GM12878 (cell line): ENCODE measurements around the gene ZNF32. TPM values are rescaled to one million over a fixed set of nuclear protein-coding genes. Genes with fewer than 3 reads are reported as not detected.

Source experiments
- ATAC-seq: fragments of 200-7000 bp; cut with Tn5 transposase; 3 replicates; pipeline ENCODE4 v1.9.1; 2020; ENCODE audit warnings: mild to moderate bottlenecking, moderate library complexity
- BruUV-seq: library from RNA; stranded (reverse); fragments of 400-500 nt; replicated peaks from 2 replicates; lab custom pipeline; 2021; lab: Mats Ljungman, UMichigan
- CTCF ChIA-PET: fragments of 300-600 bp; sonication (Branson Sonifier 250); formaldehyde crosslinking; extraction: SDS; loops from one replicate; lab custom pipeline; 2021; ENCODE audit warnings: inconsistent platforms; lab: Yijun Ruan, JAX
- POLR2A ChIA-PET: fragments of 350-600 bp; formaldehyde crosslinking; extraction: SDS; loops from one replicate; lab custom pipeline; 2021; ENCODE audit warnings: inconsistent platforms; lab: Charles Lee
- RAD21 ChIA-PET: fragments of 300-600 bp; sonication (Branson Sonifier 250); formaldehyde crosslinking; loops from one replicate; lab custom pipeline; 2023; ENCODE audit warnings: antibody characterized with exemption; ENCODE audit not compliant: unreplicated experiment; lab: Charles Lee
- SMC1A ChIA-PET: fragments of 300-600 bp; sonication (Branson Sonifier 250); formaldehyde crosslinking; loops from one replicate; lab custom pipeline; 2023; ENCODE audit not compliant: unreplicated experiment, uncharacterized antibody; lab: Charles Lee
- DNase-seq: peaks from one replicate; pipeline ENCODE4 v3.0.0-alpha.2; 2011; ENCODE audit warnings: low read depth, low spot score
- FAIRE-seq: peaks from 3 replicates; lab custom pipeline; 2011; peaks lifted over from hg19 to GRCh38; lab: Jason Lieb, UNC
- H2AFZ ChIP-seq: 2 replicates; pipeline ENCODE4 v1.6.0; 2011; ENCODE audit warnings: low read depth, low read length, control low read depth; ENCODE audit not compliant: control insufficient read depth
- H3K27ac ChIP-seq: 2 replicates; pipeline ENCODE4 v1.5.1; 2011; ENCODE audit warnings: control low read depth; ENCODE audit not compliant: control insufficient read depth, insufficient read depth
- H3K27me3 ChIP-seq, 2 experiments: replicated peaks in 1 of 2; 2 replicates each; pipeline versions ENCODE4 v1.6.0 to v1.6.1; 2011; ENCODE audit warnings: low read length in 1 of 2; ENCODE audit not compliant: control insufficient read depth in 2 of 2, insufficient read depth in 2 of 2
- H3K36me3 ChIP-seq, 2 experiments: 2 replicates each; pipeline ENCODE4 v1.5.1; 2011; ENCODE audit warnings: low read length in 1 of 2; ENCODE audit not compliant: control insufficient read depth in 2 of 2, insufficient read depth in 2 of 2
- H3K4me1 ChIP-seq: 2 replicates; pipeline ENCODE4 v1.6.1; 2011; ENCODE audit warnings: mild to moderate bottlenecking, low read length, moderate library complexity, mixed read lengths; ENCODE audit not compliant: control insufficient read depth, insufficient read depth
- H3K4me2 ChIP-seq: 2 replicates; pipeline ENCODE4 v1.6.0; 2011; ENCODE audit warnings: control low read depth; ENCODE audit not compliant: control insufficient read depth, insufficient read depth
- H3K4me3 ChIP-seq: fragments of 200-600 bp; sonication (generic); 2 replicates; pipeline ENCODE4 v1.5.1; 2016
- H3K79me2 ChIP-seq: 2 replicates; pipeline ENCODE4 v1.6.0; 2011; ENCODE audit warnings: low read length; ENCODE audit not compliant: control insufficient read depth, insufficient read depth
- H3K9ac ChIP-seq: 2 replicates; pipeline ENCODE4 v1.8.0; 2011; ENCODE audit warnings: low read length, control low read depth, mixed read lengths; ENCODE audit not compliant: control insufficient read depth, insufficient read depth
- H3K9me3 ChIP-seq: replicated peaks from 3 replicates; pipeline ENCODE4 v1.5.1; 2011; ENCODE audit warnings: mild to moderate bottlenecking, low read length; ENCODE audit not compliant: control insufficient read depth, insufficient read depth
- H4K20me1 ChIP-seq: 2 replicates; pipeline ENCODE4 v1.6.0; 2011; ENCODE audit not compliant: control insufficient read depth, insufficient read depth
- ASH2L ChIP-seq: fragments of 300-600, 200-600 bp; sonication (generic); IDR thresholded peaks from 2 replicates; pipeline ENCODE4 v1.6.1; 2017; ENCODE audit warnings: low read depth, mild to moderate bottlenecking, borderline replicate concordance
- CBX3 ChIP-seq: fragments of 200-600 bp; sonication (generic); IDR thresholded peaks from 2 replicates; pipeline ENCODE4 v1.6.1; 2016; ENCODE audit warnings: low read depth, borderline replicate concordance
- CREM ChIP-seq: IDR thresholded peaks from 2 replicates; pipeline ENCODE4 v1.6.1; 2014; ENCODE audit warnings: antibody characterized with exemption, low read depth
- DPF2 ChIP-seq: fragments of 450-650 bp; IDR thresholded peaks from 2 replicates; pipeline ENCODE4 v1.6.1; 2017; ENCODE audit warnings: mild to moderate bottlenecking
- FOS ChIP-seq: IDR thresholded peaks from 3 replicates; pipeline ENCODE4 v1.6.1; 2011; ENCODE audit warnings: borderline replicate concordance; ENCODE audit not compliant: insufficient read length; ENCODE audit errors: extremely low read depth
- IKZF2 ChIP-seq, 2 experiments: fragments of 450-650 bp; IDR thresholded peaks; 2 replicates each; pipeline ENCODE4 v1.6.1; 2017; ENCODE audit warnings: mild to moderate bottlenecking in 2 of 2, moderate library complexity in 2 of 2
- IRF5 ChIP-seq: fragments of 450-650 bp; IDR thresholded peaks from 2 replicates; pipeline ENCODE4 v1.6.1; 2017; ENCODE audit warnings: borderline replicate concordance
- POLR2A ChIP-seq: IDR thresholded peaks from 2 replicates; pipeline ENCODE4 v1.6.1; 2011; ENCODE audit warnings: low read depth, mild to moderate bottlenecking, low read length
- POU2F2 ChIP-seq: IDR thresholded peaks from 3 replicates; pipeline ENCODE4 v1.6.1; 2011; ENCODE audit warnings: low read depth, mild to moderate bottlenecking, low read length, borderline replicate concordance
- RAD51 ChIP-seq: fragments of 450-650 bp; IDR thresholded peaks from 2 replicates; pipeline ENCODE4 v1.6.1; 2016; ENCODE audit warnings: moderate library complexity, mild to moderate bottlenecking, inconsistent platforms
- WRNIP1 ChIP-seq: IDR thresholded peaks from 2 replicates; pipeline ENCODE4 v1.6.1; 2011; ENCODE audit warnings: low read depth, low read length, improper control_type of control experiment, borderline replicate concordance
- WGBS: methylation state at CpG from one replicate; pipeline ENCODE4 v1.1.6; 2016; ENCODE audit warnings: low lambda C conversion rate; ENCODE audit not compliant: insufficient replicate concordance, insufficient coverage; ENCODE audit errors: missing lambda C conversion rate; 5-methylcytosine and 5-hydroxymethylcytosine counted together
- in situ Hi-C: fragments of 300-500 bp; cut with MboI; formaldehyde crosslinking; loops from 9 replicates; pipeline ENCODE4 v1.14.3; 2018; ENCODE audit warnings: mixed read lengths
- intact Hi-C: fragments of 100-400 bp; cut with micrococcal nuclease; formaldehyde crosslinking; loops from one replicate; pipeline ENCODE4 v1.14.2; 2022; ENCODE audit not compliant: unreplicated experiment
- polyA plus RNA-seq, 11 experiments: library from polyadenylated mRNA; depleted of rRNA in 4 of 11; unstranded in 6 of 11; stranded (reverse) in 5 of 11; fragments of >200 nt; fragmentation: Nextera tagmentation in 4 of 11; fragmentation: Illumina TruSeq in 1 of 11; extraction: Ambion mirVana in 4 of 11; extraction: Trizol in 1 of 11; gene quantifications; 1 replicate in 1 of 11; 2 replicates in 10 of 11; pipeline versions ENCODE4 v1.2.1 to v1.2.3, GENCODE V29; 2011 to 2016; ENCODE audit warnings: inconsistent platforms in 2 of 11, missing spikeins in 2 of 11, low read depth in 1 of 11
- total RNA-seq, 4 experiments: library from RNA; depleted of rRNA in 3 of 4; stranded (reverse); fragments of >200 nt in 3 of 4; fragmentation: Illumina TruSeq in 1 of 4; extraction: Trizol in 1 of 4; gene quantifications; 2 replicates each; pipeline versions ENCODE4 v1.2.1 to v1.2.3, GENCODE V29; 2013 to 2021
- TF ChIP-seq, protein P1 (sequence below): fragments of 450-650 bp; formaldehyde crosslinking; IDR thresholded peaks from 2 replicates; pipeline ENCODE4 v1.5.0; 2022; ENCODE audit warnings: mild to moderate bottlenecking, missing genetic modification characterization

The ZNF32 gene
- total and polyA plus RNA-seq, 10 of the 15 experiments (the other 5 are each of a cell fraction or from before 2014, with no cell fraction given): 1.9 to 23.0 (median 3.4) TPM

DNA sequence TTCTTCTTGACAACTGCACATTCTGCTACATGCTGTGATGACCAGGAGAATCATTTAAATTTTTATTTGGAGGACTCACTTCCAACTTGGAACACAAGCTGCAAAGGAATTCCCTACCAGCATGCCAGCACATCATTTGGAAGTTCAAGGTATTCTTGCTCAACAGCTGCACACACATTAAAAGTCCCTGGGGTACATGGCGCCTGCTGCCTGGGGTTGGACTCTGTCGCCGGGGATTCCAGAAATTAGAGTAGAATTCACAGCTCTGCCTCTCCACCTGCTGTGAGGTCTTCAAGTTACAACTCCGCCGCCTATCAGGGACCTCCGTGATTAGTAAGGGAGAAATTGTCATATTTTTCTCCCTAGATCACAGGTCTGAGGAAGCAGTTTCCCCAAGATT lies 1.1 kb downstream of the ZNF32 start:
- intact Hi-C loops (no loop called here), in situ Hi-C loops (no loop called here)
- H3K9me3 ChIP-seq: peaks cover 33% of the 10 kb centered on the region
- no peak overlapping the region for H3K9ac ChIP-seq
- no peak for FAIRE-seq
- WGBS: over 99% methylated on average over 6 of the region's 6 CpGs
- peak overlapping the region; percentile 95; the same call in 1 of the 2 replicates for H3K4me2 ChIP-seq
- H3K27me3 ChIP-seq: no peaks in the 10 kb centered on the region
- RAD21 ChIA-PET: no interaction called here
- SMC1A ChIA-PET: interaction anchor here (2.6 kb wide), 1 partner anchor 53 kb away, joined by 10 read pairs; no protein-coding TSS in a partner anchor
- POLR2A ChIA-PET: no interaction called here
- H4K20me1 ChIP-seq: no peaks in the 10 kb centered on the region
- peak overlapping the region; percentile 83; the same call in 1 of the 2 replicates for H3K4me3 ChIP-seq
- no peak overlapping the region; the same call in 1 of the 2 replicates for H2AFZ ChIP-seq
- CTCF ChIA-PET: no interaction called here
- no peak overlapping the region for H3K27ac ChIP-seq
- no peaks in the 10 kb centered on the region for H3K79me2 ChIP-seq
- H3K36me3 ChIP-seq: no peaks in the 10 kb centered on the region
- no TSS peak for BruUV-seq
- no peak for ATAC-seq
- TF ChIP-seq CBX3: no peak
- TF ChIP-seq, all 136 proteins: peak for 0
- DNase-seq: no peak
- H3K4me1 ChIP-seq: no peaks in the 10 kb centered on the region

- 93% methylated on average over 4 of the region's 4 CpGs for WGBS
- CTCF ChIA-PET: no interaction called here
- no peak for TF ChIP-seq POLR2A
- TF ChIP-seq, protein P1, sequence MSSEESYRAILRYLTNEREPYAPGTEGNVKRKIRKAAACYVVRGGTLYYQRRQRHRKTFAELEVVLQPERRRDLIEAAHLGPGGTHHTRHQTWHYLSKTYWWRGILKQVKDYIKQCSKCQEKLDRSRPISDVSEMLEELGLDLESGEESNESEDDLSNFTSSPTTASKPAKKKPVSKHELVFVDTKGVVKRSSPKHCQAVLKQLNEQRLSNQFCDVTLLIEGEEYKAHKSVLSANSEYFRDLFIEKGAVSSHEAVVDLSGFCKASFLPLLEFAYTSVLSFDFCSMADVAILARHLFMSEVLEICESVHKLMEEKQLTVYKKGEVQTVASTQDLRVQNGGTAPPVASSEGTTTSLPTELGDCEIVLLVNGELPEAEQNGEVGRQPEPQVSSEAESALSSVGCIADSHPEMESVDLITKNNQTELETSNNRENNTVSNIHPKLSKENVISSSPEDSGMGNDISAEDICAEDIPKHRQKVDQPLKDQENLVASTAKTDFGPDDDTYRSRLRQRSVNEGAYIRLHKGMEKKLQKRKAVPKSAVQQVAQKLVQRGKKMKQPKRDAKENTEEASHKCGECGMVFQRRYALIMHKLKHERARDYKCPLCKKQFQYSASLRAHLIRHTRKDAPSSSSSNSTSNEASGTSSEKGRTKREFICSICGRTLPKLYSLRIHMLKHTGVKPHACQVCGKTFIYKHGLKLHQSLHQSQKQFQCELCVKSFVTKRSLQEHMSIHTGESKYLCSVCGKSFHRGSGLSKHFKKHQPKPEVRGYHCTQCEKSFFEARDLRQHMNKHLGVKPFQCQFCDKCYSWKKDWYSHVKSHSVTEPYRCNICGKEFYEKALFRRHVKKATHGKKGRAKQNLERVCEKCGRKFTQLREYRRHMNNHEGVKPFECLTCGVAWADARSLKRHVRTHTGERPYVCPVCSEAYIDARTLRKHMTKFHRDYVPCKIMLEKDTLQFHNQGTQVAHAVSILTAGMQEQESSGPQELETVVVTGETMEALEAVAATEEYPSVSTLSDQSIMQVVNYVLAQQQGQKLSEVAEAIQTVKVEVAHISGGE (CRISPR knock-in tag): no peak
- TF ChIP-seq RAD51: no peak
- no peak for TF ChIP-seq DPF2
- no peak for TF ChIP-seq ASH2L
- no peak for TF ChIP-seq FOS
- no peak for TF ChIP-seq WRNIP1
- TF ChIP-seq POU2F2: no peak
- no peak for TF ChIP-seq IKZF2 (IDR thresholded peaks at IDR 0.05)
- TF ChIP-seq IRF5: no peak
- no peak for TF ChIP-seq CREM
Observed at GRCh38 chr10:43645866-43646265, 2.8 kb downstream of the ZNF32 start.

More at GRCh38 chr10:43645866-43646265, 2.8 kb downstream of the ZNF32 start:
- Histone ChIP-seq H3K4me2 (no peak overlapping the region), H2AFZ (no peak overlapping the region), H3K9me3 (peaks cover 33% of the 10 kb centered on the region), H4K20me1 (no peaks in the 10 kb centered on the region), H3K27ac (no peak overlapping the region), H3K79me2 (no peaks in the 10 kb centered on the region), H3K4me1 (no peaks in the 10 kb centered on the region), H3K4me3 (no peak overlapping the region), H3K36me3 (no peaks in the 10 kb centered on the region), H3K27me3 (no peaks in the 10 kb centered on the region), H3K9ac (no peak overlapping the region)
- BruUV-seq: no TSS peak
- POLR2A ChIA-PET: no interaction called here
- ATAC-seq (no peak), DNase-seq (no peak), FAIRE-seq (no peak)
- in situ Hi-C loops: no loop called here
- intact Hi-C loops: no loop called here
- SMC1A ChIA-PET: interaction anchor here (0.8 to 1.3 kb wide), 2 partner anchors 11 to 52 kb away, joined by 3 read pairs; no protein-coding TSS in a partner anchor
- RAD21 ChIA-PET: no interaction called here
